Neural cell (in vitro differentiated cells): ENCODE measurements around the gene TNS3. TPM values are rescaled to one million over a fixed set of nuclear protein-coding genes. Genes with fewer than 3 reads are reported as not detected.

Experiments used
- H2AFZ ChIP-seq: fragments of 200-600, 300-800 bp; sonication (generic), shearing (Covaris generic); 2 replicates; pipeline ENCODE4 v1.6.0; 2014; ENCODE audit warnings: low read depth, mild to moderate bottlenecking, antibody characterized with exemption, low read length, moderate library complexity
- H3F3A ChIP-seq: fragments of 200-600 bp; shearing (Covaris generic); 2 replicates; pipeline ENCODE4 v1.6.1; 2016; ENCODE audit warnings: mild to moderate bottlenecking, moderate library complexity, mixed read lengths, antibody characterized with exemption, low read length; ENCODE audit not compliant: insufficient read depth, poor library complexity, severe bottlenecking
- H3K27ac ChIP-seq: fragments of 200-600, 300-800 bp; sonication (generic), shearing (Covaris generic); 2 replicates; pipeline ENCODE4 v1.5.1; 2014; ENCODE audit warnings: mild to moderate bottlenecking, low read length, moderate library complexity
- H3K27me3 ChIP-seq: fragments of 300-800, 200-600 bp; sonication (generic), shearing (Covaris generic); 2 replicates; pipeline ENCODE4 v1.6.0; 2014; ENCODE audit warnings: mild to moderate bottlenecking, low read depth, low read length, moderate library complexity; ENCODE audit not compliant: insufficient read depth
- H3K36me3 ChIP-seq: fragments of 300-800, 200-600 bp; sonication (generic), shearing (Covaris generic); 2 replicates; pipeline ENCODE4 v1.5.1; 2014; ENCODE audit warnings: mild to moderate bottlenecking, antibody characterized with exemption, low read length, moderate library complexity; ENCODE audit not compliant: insufficient read depth
- H3K4me2 ChIP-seq: fragments of 300-800, 200-600 bp; sonication (generic), shearing (Covaris generic); 2 replicates; pipeline ENCODE4 v1.6.0; 2014; ENCODE audit warnings: mild to moderate bottlenecking, low read length
- H3K4me3 ChIP-seq: fragments of 300-800, 200-600 bp; sonication (generic), shearing (Covaris generic); 2 replicates; pipeline ENCODE4 v1.5.1; 2014; ENCODE audit warnings: mild to moderate bottlenecking, low read length, moderate library complexity
- H3K79me2 ChIP-seq: fragments of 200-600 bp; shearing (Covaris generic); replicated peaks from 2 replicates; pipeline ENCODE4 v1.6.0; 2014; ENCODE audit warnings: mild to moderate bottlenecking, low read length, moderate library complexity; ENCODE audit not compliant: insufficient read depth
- H3K9ac ChIP-seq: fragments of 300-800, 200-600 bp; sonication (generic), shearing (Covaris generic); 2 replicates; pipeline ENCODE4 v1.6.1; 2016; ENCODE audit warnings: mild to moderate bottlenecking, low read length, mixed read lengths
- H3K9me2 ChIP-seq: fragments of 200-600 bp; shearing (Covaris generic); 2 replicates; pipeline ENCODE4 v1.6.1; 2016; ENCODE audit warnings: mild to moderate bottlenecking, low read length, mixed read lengths; ENCODE audit not compliant: insufficient read depth
- H3K9me3 ChIP-seq: fragments of 200-600, 300-800 bp; sonication (generic), shearing (Covaris generic); 2 replicates; pipeline ENCODE4 v1.6.1; 2016; ENCODE audit warnings: mild to moderate bottlenecking, mixed run types, low read length, moderate library complexity, mixed read lengths
- H4K20me1 ChIP-seq: fragments of 200-600 bp; shearing (Covaris generic); 2 replicates; pipeline ENCODE4 v1.6.1; 2016; ENCODE audit warnings: mild to moderate bottlenecking, mixed run types; ENCODE audit not compliant: insufficient read depth
- CTCF ChIP-seq: fragments of 450-650 bp; IDR thresholded peaks from 2 replicates; pipeline ENCODE4 v1.5.1; 2014; ENCODE audit warnings: antibody characterized with exemption, mild to moderate bottlenecking, moderate library complexity; ENCODE audit not compliant: poor library complexity, severe bottlenecking
- EP300 ChIP-seq: fragments of 450-650 bp; conservative IDR thresholded peaks from 2 replicates; pipeline ENCODE4 v1.6.1; 2014; ENCODE audit warnings: antibody characterized with exemption, mild to moderate bottlenecking, moderate library complexity; ENCODE audit not compliant: poor library complexity, severe bottlenecking
- EZH2 ChIP-seq: fragments of 200-600, 300-800 bp; shearing (Covaris generic), sonication (generic); IDR thresholded peaks from 2 replicates; pipeline ENCODE4 v1.6.1; 2014; ENCODE audit warnings: antibody characterized with exemption, low read length, borderline replicate concordance, mild to moderate bottlenecking; ENCODE audit not compliant: insufficient read depth, poor library complexity, severe bottlenecking
- MXI1 ChIP-seq: fragments of 450-650 bp; conservative IDR thresholded peaks from 2 replicates; pipeline ENCODE4 v1.6.1; 2014; ENCODE audit warnings: antibody characterized with exemption, mild to moderate bottlenecking; ENCODE audit not compliant: poor library complexity, severe bottlenecking
- POLR2AphosphoS5 ChIP-seq: IDR thresholded peaks from 2 replicates; pipeline ENCODE4 v1.6.1; 2012
- RAD21 ChIP-seq: fragments of 450-650 bp; conservative IDR thresholded peaks from 2 replicates; pipeline ENCODE4 v1.6.1; 2014; ENCODE audit warnings: antibody characterized with exemption, mild to moderate bottlenecking, moderate library complexity
- REST ChIP-seq: IDR thresholded peaks from 2 replicates; pipeline ENCODE4 v1.6.1; 2012; ENCODE audit warnings: borderline replicate concordance
- SMC3 ChIP-seq: fragments of 450-650 bp; conservative IDR thresholded peaks from 2 replicates; pipeline ENCODE4 v1.6.1; 2014; ENCODE audit warnings: antibody characterized with exemption, mild to moderate bottlenecking, moderate library complexity; ENCODE audit not compliant: poor library complexity
- TAF1 ChIP-seq: IDR thresholded peaks from 2 replicates; pipeline ENCODE4 v1.6.1; 2012; ENCODE audit warnings: low read depth
- polyA plus RNA-seq: library from polyadenylated mRNA; depleted of rRNA; stranded (reverse); fragments of >200 nt; gene quantifications from 2 replicates; pipeline ENCODE4 v1.2.3, GENCODE V29; 2014

TNS3 gene
- polyA plus RNA-seq, 1 donor from 2014 or later, result 0.58 TPM

GRCh38 chr7:47354071-47354470, 227.8 kb downstream of the TNS3 start:
- Histone ChIP-seq H3K79me2 (no peaks in the 10 kb centered on the region), H4K20me1 (no peaks in the 10 kb centered on the region), H3K9me3 (no peaks in the 10 kb centered on the region), H3K27me3 (no peaks in the 10 kb centered on the region), H3K9ac (no peak overlapping the region), H3K9me2 (no peaks in the 10 kb centered on the region), H3K36me3 (no peaks in the 10 kb centered on the region), H3F3A (no peaks in the 10 kb centered on the region), H3K4me2 (no peak overlapping the region), H3K27ac (no peak overlapping the region), H2AFZ (no peak overlapping the region), H3K4me3 (no peak overlapping the region)
- TF ChIP-seq MXI1 (no peak), EZH2 (no peak), CTCF (no peak), EP300 (no peak), POLR2AphosphoS5 (no peak), TAF1 (no peak)

- no peaks in the 10 kb centered on the region for H3K79me2 ChIP-seq
- no peak overlapping the region for H3K9ac ChIP-seq
- no peaks in the 10 kb centered on the region for H3F3A ChIP-seq
- TF ChIP-seq EZH2, result no peak
- TF ChIP-seq POLR2AphosphoS5, result no peak
- no peak for TF ChIP-seq MXI1
- no peak for TF ChIP-seq TAF1
- no peak for TF ChIP-seq SMC3
- TF ChIP-seq EP300, result no peak
- TF ChIP-seq RAD21, result no peak
- no peak for TF ChIP-seq REST
- TF ChIP-seq CTCF, result no peak
- H3K9me3 ChIP-seq, result no peaks in the 10 kb centered on the region
- H3K27me3 ChIP-seq, result no peaks in the 10 kb centered on the region
- no peaks in the 10 kb centered on the region for H3K9me2 ChIP-seq
- no peak overlapping the region for H3K4me3 ChIP-seq
- no peak overlapping the region for H2AFZ ChIP-seq
- no peak overlapping the region for H3K4me2 ChIP-seq
- no peaks in the 10 kb centered on the region for H3K36me3 ChIP-seq
- H4K20me1 ChIP-seq, result no peaks in the 10 kb centered on the region
- no peak overlapping the region for H3K27ac ChIP-seq
Observed at GRCh38 chr7:47352394-47352968, 229.4 kb downstream of the TNS3 start.
